ENCODE measurements around the gene PCSK4.

Gene PCSK4

GRCh38 chr19:1510442-1510806, 20.3 kb upstream of the PCSK4 start:
- Histone ChIP-seq H2BK5ac (ENCODE audit: low read length) (peak overlapping the region; percentile 60), H3K36me3 (replicated peaks in 1 of 2; ENCODE audit: control insufficient read depth in 2 of 2, insufficient read depth in 2 of 2, low read length in 2 of 2) (no peaks in the 10 kb centered on the region), H3K4me2 (ENCODE audit: insufficient read depth, low read length, poor library complexity, severe bottlenecking) (no peak overlapping the region), H4K8ac (ENCODE audit: low read depth, low read length) (no peak overlapping the region), H2AFZ (ENCODE audit: low read length) (no peak overlapping the region), H2BK15ac (ENCODE audit: low read length) (peak overlapping the region; percentile 94), H2BK12ac (ENCODE audit: low read length) (peak overlapping the region; percentile 22), H3K27ac (replicated peaks; ENCODE audit: low read length) (no peak overlapping the region), H3K9me3 (replicated peaks in 1 of 2; ENCODE audit: control insufficient read depth in 2 of 2, insufficient read depth in 1 of 2, low read depth in 1 of 2, low read length in 2 of 2) (peaks cover 0 to 9% of the 10 kb centered on the region in 2 donors), H3K4ac (ENCODE audit: low read length) (peak overlapping the region; percentile 84), H3K79me1 (ENCODE audit: low read depth, low read length) (no peaks in the 10 kb centered on the region), H3K18ac (ENCODE audit: low read length) (peak overlapping the region; percentile 92), H3K23ac (ENCODE audit: low read depth, low read length, poor library complexity) (no peak overlapping the region), H2BK120ac (ENCODE audit: low read depth, low read length) (no peak overlapping the region), H3K14ac (ENCODE audit: low read length) (peak overlapping the region; percentile 82), H3K9ac (ENCODE audit: low read depth, low read length, poor library complexity) (no peak overlapping the region), H3K4me1 (ENCODE audit: control insufficient read depth in 2 of 2, insufficient read depth in 1 of 2, low read depth in 1 of 2, low read length in 2 of 2) (peaks cover 3 to 12% of the 10 kb centered on the region in 2 donors), H3K27me3 (ENCODE audit: control insufficient read depth in 3 of 3, insufficient read depth in 3 of 3, low read depth in 1 of 3, low read length in 3 of 3) (peaks cover 2 to 49% (median 26%) of the 10 kb centered on the region in 3 experiments), H2AK5ac (ENCODE audit: low read depth, low read length) (peak overlapping the region; percentile 99), H4K91ac (ENCODE audit: low read depth, low read length, poor library complexity) (no peak overlapping the region), H3K4me3 (ENCODE audit: low read length in 2 of 2) (no peak overlapping the region)
- no peak for DNase-seq (ENCODE audit: low spot score)
- no CpG with 5 or more reads among the region's 25 CpGs for WGBS, 2 donors (ENCODE audit: extremely low coverage in 2 of 2, insufficient read length in 2 of 2, insufficient replicate concordance in 1 of 2)

GRCh38 chr19:1509602-1510441, 19.7 kb upstream of the PCSK4 start:
- Histone ChIP-seq H3K27me3 (ENCODE audit: control insufficient read depth in 3 of 3, insufficient read depth in 3 of 3, low read depth in 1 of 3, low read length in 3 of 3) (peaks cover 2 to 44% (median 28%) of the 10 kb centered on the region in 3 experiments), H4K91ac (ENCODE audit: low read depth, low read length, poor library complexity) (no peak overlapping the region), H2BK5ac (ENCODE audit: low read length) (peak overlapping the region; percentile 60), H3K27ac (replicated peaks; ENCODE audit: low read length) (no peak overlapping the region), H3K36me3 (replicated peaks in 1 of 2; ENCODE audit: control insufficient read depth in 2 of 2, insufficient read depth in 2 of 2, low read length in 2 of 2) (no peaks in the 10 kb centered on the region), H3K79me1 (ENCODE audit: low read depth, low read length) (no peaks in the 10 kb centered on the region), H4K8ac (ENCODE audit: low read depth, low read length) (no peak overlapping the region), H3K9ac (ENCODE audit: low read depth, low read length, poor library complexity) (no peak overlapping the region), H3K4me1 (ENCODE audit: control insufficient read depth in 2 of 2, insufficient read depth in 1 of 2, low read depth in 1 of 2, low read length in 2 of 2) (peaks cover 3 to 12% of the 10 kb centered on the region in 2 donors), H2BK15ac (ENCODE audit: low read length) (peak overlapping the region; percentile 94), H2BK120ac (ENCODE audit: low read depth, low read length) (peak overlapping the region; percentile 30), H2AK5ac (ENCODE audit: low read depth, low read length) (peak overlapping the region; percentile 99), H3K14ac (ENCODE audit: low read length) (no peak overlapping the region), H3K9me3 (replicated peaks in 1 of 2; ENCODE audit: control insufficient read depth in 2 of 2, insufficient read depth in 1 of 2, low read depth in 1 of 2, low read length in 2 of 2) (peaks cover 0 to 8% of the 10 kb centered on the region in 2 donors), H3K4me2 (ENCODE audit: insufficient read depth, low read length, poor library complexity, severe bottlenecking) (no peak overlapping the region), H2BK12ac (ENCODE audit: low read length) (no peak overlapping the region), H3K4ac (ENCODE audit: low read length) (no peak overlapping the region), H3K4me3 (ENCODE audit: low read length in 2 of 2) (peak overlapping the region in 1 of 2 donors; percentile 45), H3K23ac (ENCODE audit: low read depth, low read length, poor library complexity) (no peak overlapping the region), H3K18ac (ENCODE audit: low read length) (peak overlapping the region; percentile 74), H2AFZ (ENCODE audit: low read length) (no peak overlapping the region)
- WGBS, 2 donors (ENCODE audit: extremely low coverage in 2 of 2, insufficient read length in 2 of 2, insufficient replicate concordance in 1 of 2): no CpG with 5 or more reads among the region's 11 CpGs
- no peak for DNase-seq (ENCODE audit: low spot score)

DNA sequence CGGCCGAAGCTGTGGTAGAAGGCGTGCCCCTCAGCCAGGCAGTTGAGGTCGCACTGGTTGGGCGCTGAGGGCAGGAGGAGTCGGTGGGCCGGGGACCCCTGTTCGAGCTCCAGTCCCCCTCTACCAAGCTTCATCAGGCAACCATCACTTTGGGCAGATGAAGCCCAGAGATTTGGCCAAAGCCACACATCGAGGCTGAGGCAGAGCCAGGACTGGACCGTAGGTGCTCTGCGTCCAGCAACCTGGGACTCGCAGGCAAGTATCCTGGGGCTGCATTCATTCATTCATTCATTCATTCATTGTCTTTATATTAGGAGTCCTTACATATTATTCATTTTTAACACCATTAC, 18.3 kb upstream of the PCSK4 start:
- Histone ChIP-seq H2BK15ac (ENCODE audit: low read length) (no peak overlapping the region), H2BK120ac (ENCODE audit: low read depth, low read length) (peak overlapping the region; percentile 96), H3K4ac (ENCODE audit: low read length) (no peak overlapping the region), H3K4me3 (ENCODE audit: low read length in 2 of 2) (peak overlapping the region; percentile 44 to 63), H3K4me2 (ENCODE audit: insufficient read depth, low read length, poor library complexity, severe bottlenecking) (peak overlapping the region; percentile 33), H3K36me3 (replicated peaks in 1 of 2; ENCODE audit: control insufficient read depth in 2 of 2, insufficient read depth in 2 of 2, low read length in 2 of 2) (no peaks in the 10 kb centered on the region), H3K14ac (ENCODE audit: low read length) (peak overlapping the region; percentile 89), H2BK5ac (ENCODE audit: low read length) (peak overlapping the region; percentile 99), H3K27me3 (ENCODE audit: control insufficient read depth in 3 of 3, insufficient read depth in 3 of 3, low read depth in 1 of 3, low read length in 3 of 3) (peaks cover 2 to 41% (median 30%) of the 10 kb centered on the region in 3 experiments), H3K4me1 (ENCODE audit: control insufficient read depth in 2 of 2, insufficient read depth in 1 of 2, low read depth in 1 of 2, low read length in 2 of 2) (peaks cover 5 to 15% of the 10 kb centered on the region in 2 donors), H3K9me3 (replicated peaks in 1 of 2; ENCODE audit: control insufficient read depth in 2 of 2, insufficient read depth in 1 of 2, low read depth in 1 of 2, low read length in 2 of 2) (peaks cover 0 to 7% of the 10 kb centered on the region in 2 donors), H3K79me1 (ENCODE audit: low read depth, low read length) (no peaks in the 10 kb centered on the region), H4K91ac (ENCODE audit: low read depth, low read length, poor library complexity) (no peak overlapping the region), H2BK12ac (ENCODE audit: low read length) (peak overlapping the region; percentile 97), H3K27ac (replicated peaks; ENCODE audit: low read length) (no peak overlapping the region), H2AFZ (ENCODE audit: low read length) (peak overlapping the region; percentile 96), H3K9ac (ENCODE audit: low read depth, low read length, poor library complexity) (peak overlapping the region; percentile 70), H2AK5ac (ENCODE audit: low read depth, low read length) (peak overlapping the region; percentile 95), H3K18ac (ENCODE audit: low read length) (peak overlapping the region; percentile 95), H4K8ac (ENCODE audit: low read depth, low read length) (no peak overlapping the region), H3K23ac (ENCODE audit: low read depth, low read length, poor library complexity) (peak overlapping the region; percentile 98)
- DNase-seq (ENCODE audit: low spot score): no peak
- WGBS, 2 donors (ENCODE audit: extremely low coverage in 2 of 2, insufficient read length in 2 of 2, insufficient replicate concordance in 1 of 2): no CpG with 5 or more reads among the region's 12 CpGs

- Histone ChIP-seq H3K4me1 (ENCODE audit: control insufficient read depth in 2 of 2, insufficient read depth in 1 of 2, low read depth in 1 of 2, low read length in 2 of 2) (peaks cover 7 to 16% of the 10 kb centered on the region in 2 donors), H4K8ac (ENCODE audit: low read depth, low read length) (peak overlapping the region; percentile 98), H3K18ac (ENCODE audit: low read length) (peak overlapping the region; percentile 100), H3K4me2 (ENCODE audit: insufficient read depth, low read length, poor library complexity, severe bottlenecking) (peak overlapping the region; percentile 83), H3K4ac (ENCODE audit: low read length) (peak overlapping the region; percentile 93), H2AK5ac (ENCODE audit: low read depth, low read length) (peak overlapping the region; percentile 95), H2BK12ac (ENCODE audit: low read length) (peak overlapping the region; percentile 99), H3K4me3 (ENCODE audit: low read length in 2 of 2) (peak overlapping the region; percentile 63 to 89), H2BK5ac (ENCODE audit: low read length) (peak overlapping the region; percentile 99), H3K36me3 (replicated peaks in 1 of 2; ENCODE audit: control insufficient read depth in 2 of 2, insufficient read depth in 2 of 2, low read length in 2 of 2) (no peaks in the 10 kb centered on the region), H3K9me3 (replicated peaks in 1 of 2; ENCODE audit: control insufficient read depth in 2 of 2, insufficient read depth in 1 of 2, low read depth in 1 of 2, low read length in 2 of 2) (peaks cover 0 to 7% of the 10 kb centered on the region in 2 donors), H3K27ac (replicated peaks; ENCODE audit: low read length) (peak overlapping the region; percentile 97), H2AFZ (ENCODE audit: low read length) (peak overlapping the region; percentile 96), H2BK120ac (ENCODE audit: low read depth, low read length) (peak overlapping the region; percentile 96), H3K14ac (ENCODE audit: low read length) (peak overlapping the region; percentile 94), H3K23ac (ENCODE audit: low read depth, low read length, poor library complexity) (peak overlapping the region; percentile 98), H3K9ac (ENCODE audit: low read depth, low read length, poor library complexity) (peak overlapping the region; percentile 97), H3K79me1 (ENCODE audit: low read depth, low read length) (no peaks in the 10 kb centered on the region), H2BK15ac (ENCODE audit: low read length) (peak overlapping the region; percentile 94), H3K27me3 (ENCODE audit: control insufficient read depth in 3 of 3, insufficient read depth in 3 of 3, low read depth in 1 of 3, low read length in 3 of 3) (peaks cover 2 to 43% (median 30%) of the 10 kb centered on the region in 3 experiments), H4K91ac (ENCODE audit: low read depth, low read length, poor library complexity) (peak overlapping the region; percentile 80)
- DNase-seq (ENCODE audit: low spot score): peak; percentile 97
- no CpG with 5 or more reads among the region's 46 CpGs for WGBS, 2 donors (ENCODE audit: extremely low coverage in 2 of 2, insufficient read length in 2 of 2, insufficient replicate concordance in 1 of 2)
Observed at GRCh38 chr19:1507763-1508506, 17.8 kb upstream of the PCSK4 start.
